H7 (cell line): ENCODE data around the gene GMIP. TPM values are rescaled to one million over a fixed set of nuclear protein-coding genes. Genes with fewer than 3 reads are reported as not detected.

Source experiments
- DNase-seq: peaks from one replicate; pipeline ENCODE4 v3.0.0; 2012
- H3K27me3 ChIP-seq: 2 replicates; pipeline ENCODE4 v1.6.0; 2011; ENCODE audit warnings: mild to moderate bottlenecking, low read length; ENCODE audit not compliant: control insufficient read depth, insufficient read depth
- H3K36me3 ChIP-seq: replicated peaks from 2 replicates; pipeline ENCODE4 v1.5.1; 2011; ENCODE audit warnings: low read length; ENCODE audit not compliant: control insufficient read depth, insufficient read depth
- H3K4me3 ChIP-seq: 2 replicates; pipeline ENCODE4 v1.5.1; 2011; ENCODE audit warnings: low read depth, mild to moderate bottlenecking, control low read depth, low read length, moderate library complexity; ENCODE audit not compliant: insufficient read depth
- total RNA-seq: library from RNA; depleted of rRNA; stranded (reverse); fragments of >200 nt; shearing (Covaris generic); gene quantifications from 2 replicates; pipeline ENCODE4 v1.2.3, GENCODE V29; 2014; rRNA removed

Gene GMIP
- total RNA-seq, 1 experiment from 2014 or later = 6.6 TPM

DNA sequence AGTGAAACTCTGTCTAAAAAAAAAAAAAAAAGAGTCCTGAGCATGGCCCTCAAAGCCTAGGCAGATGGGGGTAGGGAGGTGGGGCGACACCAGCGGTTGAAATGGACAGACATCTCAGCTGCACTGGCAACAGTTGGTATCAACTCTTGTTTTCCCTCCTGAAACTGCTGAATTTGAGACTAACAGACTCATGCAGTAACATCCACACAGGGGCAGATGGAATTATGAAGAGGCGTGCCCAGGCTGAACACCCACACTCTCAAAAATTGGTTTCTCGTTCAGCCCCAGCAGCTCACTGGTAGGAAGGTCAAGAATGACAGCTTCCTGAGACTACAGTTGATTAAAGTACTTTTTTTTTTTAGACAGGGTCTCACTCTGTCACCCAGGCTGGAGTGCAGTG is 49.1 kb downstream of the GMIP start:
- H3K4me3 ChIP-seq = no peak overlapping the region
- no peaks in the 10 kb centered on the region for H3K27me3 ChIP-seq
- no peaks in the 10 kb centered on the region for H3K36me3 ChIP-seq
- no peak for DNase-seq

DNA sequence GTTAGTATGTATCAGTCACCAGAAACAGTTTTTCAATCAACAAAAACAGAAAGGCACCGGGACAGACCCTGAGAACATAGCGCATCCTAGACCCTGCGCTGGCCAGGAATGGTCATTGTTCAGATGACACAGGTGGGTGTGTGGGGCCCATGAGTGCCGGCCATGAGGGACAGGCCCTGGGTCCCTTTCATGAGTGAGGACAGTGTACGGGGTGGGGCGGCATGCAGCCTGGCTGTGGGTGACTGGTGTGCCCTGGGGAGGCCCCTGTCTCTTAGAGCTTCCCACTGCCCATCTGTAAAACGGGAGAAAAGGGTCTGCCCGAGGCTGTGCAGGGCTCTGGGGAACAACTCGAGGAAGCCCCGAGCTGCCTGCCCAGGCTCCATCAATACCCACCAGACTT is 50.8 kb downstream of the GMIP start:
- Histone ChIP-seq H3K4me3 (no peak overlapping the region), H3K36me3 (no peaks in the 10 kb centered on the region), H3K27me3 (no peaks in the 10 kb centered on the region)
- DNase-seq = no peak

DNA sequence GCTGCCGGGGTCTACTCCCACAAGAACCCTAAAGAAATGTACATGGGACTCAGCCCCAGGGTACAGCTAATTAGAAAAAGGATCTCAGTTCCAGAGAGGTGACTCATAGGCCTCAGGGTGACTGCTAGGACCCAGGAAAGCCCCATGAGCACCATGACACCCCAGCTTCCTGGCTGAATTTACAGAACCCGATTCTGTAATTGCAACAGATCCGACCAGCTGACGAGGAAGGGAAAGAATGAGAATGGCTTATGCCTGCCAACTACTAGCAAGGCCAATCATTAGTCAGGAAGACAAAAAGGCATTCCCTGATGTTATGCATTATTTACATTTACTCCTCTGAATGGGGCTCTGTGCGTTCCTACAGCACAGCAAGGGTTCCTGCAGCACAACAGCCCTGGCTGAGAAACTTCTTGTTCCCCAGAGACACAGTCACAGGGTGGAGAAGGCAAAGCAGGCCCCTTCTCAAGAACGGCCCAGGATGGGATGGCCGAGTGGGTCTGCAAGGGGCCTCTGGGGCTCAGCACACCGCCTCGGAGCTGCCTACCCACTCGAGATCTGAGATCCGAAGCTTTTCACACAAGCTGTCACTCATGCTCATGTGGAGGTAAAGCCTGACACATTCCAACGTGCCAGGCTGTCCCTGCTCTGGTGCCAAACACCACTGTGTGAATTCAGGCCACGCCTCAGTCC is 52.2 kb downstream of the GMIP start:
- no peaks in the 10 kb centered on the region for H3K27me3 ChIP-seq
- no peaks in the 10 kb centered on the region for H3K36me3 ChIP-seq
- peak; percentile 73 for DNase-seq
- H3K4me3 ChIP-seq = no peak overlapping the region

DNA sequence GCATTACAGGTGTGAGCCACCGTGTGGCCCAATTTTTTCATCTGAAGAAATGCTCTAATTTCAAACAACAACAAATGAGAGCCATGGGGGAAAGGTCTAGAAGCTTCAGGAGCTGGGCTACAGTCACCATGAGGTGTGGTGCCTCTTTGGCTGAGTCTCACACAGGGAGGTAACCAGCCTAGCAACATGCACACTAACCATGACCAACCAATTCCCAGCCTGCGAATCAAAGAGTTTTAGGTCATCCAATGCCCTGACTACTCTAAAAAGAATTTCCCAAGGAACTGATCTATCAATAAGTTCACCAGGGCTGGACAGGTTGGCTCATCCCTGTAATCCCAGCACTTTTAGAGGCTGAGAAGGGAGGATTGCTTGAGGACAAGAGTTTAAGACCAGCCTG is 54.9 kb downstream of the GMIP start:
- no peak for DNase-seq
- Histone ChIP-seq H3K4me3 (no peak overlapping the region), H3K27me3 (no peaks in the 10 kb centered on the region), H3K36me3 (no peaks in the 10 kb centered on the region)

DNA sequence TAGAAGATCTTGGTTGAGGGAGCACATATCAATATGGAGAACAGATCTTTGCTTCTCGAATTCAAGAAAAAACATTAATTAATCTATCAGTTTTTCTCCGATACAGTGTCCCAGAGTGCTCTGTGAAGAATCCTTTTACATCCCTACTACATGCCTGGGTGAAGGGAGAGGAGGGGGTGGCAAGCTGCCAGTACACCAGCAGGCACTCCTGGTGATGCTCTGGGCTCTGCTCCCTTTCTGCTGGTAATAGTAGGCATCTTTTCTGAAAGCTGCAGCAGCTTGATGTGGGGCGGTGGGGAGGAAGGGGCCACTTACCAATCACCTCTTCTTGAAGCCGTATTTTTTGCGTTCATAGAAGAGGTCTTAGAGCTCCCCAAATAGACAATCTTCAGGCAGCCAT is 55.7 kb downstream of the GMIP start:
- no peak overlapping the region for H3K4me3 ChIP-seq
- no peaks in the 10 kb centered on the region for H3K27me3 ChIP-seq
- no peak for DNase-seq
- H3K36me3 ChIP-seq = no peaks in the 10 kb centered on the region

DNA sequence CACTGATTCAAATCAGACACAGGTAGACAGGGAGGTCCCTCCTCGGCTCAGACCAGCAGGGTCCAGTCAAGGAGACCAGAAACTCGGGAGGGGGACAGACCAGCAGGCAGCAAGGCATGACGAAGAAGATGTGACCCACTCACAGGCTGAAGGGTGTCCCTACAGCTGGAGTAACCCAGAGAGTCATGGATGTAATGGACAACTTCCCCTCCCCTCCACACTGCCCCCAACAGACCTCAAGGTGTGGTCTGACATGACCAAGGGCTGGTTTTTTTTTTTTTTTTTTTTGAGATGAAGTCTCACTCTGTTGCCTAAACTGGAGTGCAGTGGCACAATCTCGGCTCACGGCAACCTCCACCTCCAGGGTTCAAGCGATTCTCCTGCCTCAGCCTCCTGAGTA is 59.1 kb downstream of the GMIP start:
- no peak for DNase-seq
- no peak overlapping the region for H3K4me3 ChIP-seq
- no peaks in the 10 kb centered on the region for H3K36me3 ChIP-seq
- H3K27me3 ChIP-seq = no peaks in the 10 kb centered on the region

DNA sequence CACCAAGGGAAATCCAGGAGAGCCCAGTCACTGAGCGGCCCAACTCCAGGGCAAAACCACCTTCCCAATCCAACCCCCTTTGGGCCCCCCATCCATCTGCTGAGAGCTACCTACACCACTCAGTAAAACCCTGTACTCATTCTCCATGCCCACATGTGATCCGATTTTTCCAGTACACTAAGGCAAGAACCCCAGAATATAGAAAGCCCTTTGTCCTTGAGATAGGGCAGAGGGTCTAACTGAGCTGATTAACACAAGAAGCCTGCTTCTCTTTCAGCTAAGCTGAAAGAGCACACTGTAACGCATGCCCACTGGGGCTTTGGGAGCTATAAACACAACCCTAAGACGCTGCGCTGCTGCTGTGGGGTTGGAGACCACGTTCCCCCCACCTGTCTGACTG is 61.0 kb downstream of the GMIP start:
- no peak overlapping the region for H3K4me3 ChIP-seq
- no peak for DNase-seq
- no peaks in the 10 kb centered on the region for H3K27me3 ChIP-seq
- no peaks in the 10 kb centered on the region for H3K36me3 ChIP-seq

DNA sequence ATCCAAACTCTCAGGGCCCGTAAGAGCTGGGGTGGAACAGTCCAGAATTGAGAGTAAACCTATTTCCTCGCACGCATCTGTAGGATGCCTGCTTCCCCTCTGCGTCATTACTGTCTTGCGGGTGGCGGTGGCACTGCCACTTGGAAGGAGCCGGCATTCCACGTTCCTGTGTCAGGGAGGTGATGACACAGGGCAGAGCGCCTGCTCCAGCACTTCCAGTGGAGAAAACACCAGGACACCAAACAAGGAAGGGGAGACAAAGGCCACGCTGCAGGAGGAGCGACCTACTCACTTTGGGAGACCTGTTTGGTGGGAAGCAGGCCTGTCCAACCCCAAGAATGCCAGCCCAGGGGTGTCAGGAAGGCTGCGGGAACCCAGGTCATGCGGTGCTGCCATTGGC is 62.1 kb downstream of the GMIP start:
- DNase-seq = no peak
- no peak overlapping the region for H3K4me3 ChIP-seq
- H3K27me3 ChIP-seq = no peaks in the 10 kb centered on the region
- H3K36me3 ChIP-seq = no peaks in the 10 kb centered on the region

DNA sequence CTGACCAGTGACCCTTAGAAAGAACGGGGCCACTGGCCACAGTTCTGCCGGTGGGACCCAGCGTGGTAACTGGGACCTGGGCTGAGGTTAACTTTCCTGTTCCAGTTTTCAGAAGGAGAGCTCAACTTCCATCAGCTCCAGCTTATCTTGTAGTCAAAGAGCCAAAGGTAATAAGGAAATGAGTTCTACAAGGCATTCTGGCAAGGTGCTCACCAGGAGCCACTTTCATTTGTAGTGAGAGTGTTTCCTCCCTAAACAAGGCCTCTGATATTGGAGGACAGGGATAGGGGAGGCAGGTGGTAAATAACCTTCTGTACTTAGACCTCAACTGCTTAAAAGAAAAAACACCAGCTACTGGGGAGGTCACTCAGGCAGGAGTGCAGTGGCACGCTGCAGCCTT is 63.0 kb downstream of the GMIP start:
- Histone ChIP-seq H3K27me3 (no peaks in the 10 kb centered on the region), H3K36me3 (no peaks in the 10 kb centered on the region), H3K4me3 (no peak overlapping the region)
- no peak for DNase-seq

DNA sequence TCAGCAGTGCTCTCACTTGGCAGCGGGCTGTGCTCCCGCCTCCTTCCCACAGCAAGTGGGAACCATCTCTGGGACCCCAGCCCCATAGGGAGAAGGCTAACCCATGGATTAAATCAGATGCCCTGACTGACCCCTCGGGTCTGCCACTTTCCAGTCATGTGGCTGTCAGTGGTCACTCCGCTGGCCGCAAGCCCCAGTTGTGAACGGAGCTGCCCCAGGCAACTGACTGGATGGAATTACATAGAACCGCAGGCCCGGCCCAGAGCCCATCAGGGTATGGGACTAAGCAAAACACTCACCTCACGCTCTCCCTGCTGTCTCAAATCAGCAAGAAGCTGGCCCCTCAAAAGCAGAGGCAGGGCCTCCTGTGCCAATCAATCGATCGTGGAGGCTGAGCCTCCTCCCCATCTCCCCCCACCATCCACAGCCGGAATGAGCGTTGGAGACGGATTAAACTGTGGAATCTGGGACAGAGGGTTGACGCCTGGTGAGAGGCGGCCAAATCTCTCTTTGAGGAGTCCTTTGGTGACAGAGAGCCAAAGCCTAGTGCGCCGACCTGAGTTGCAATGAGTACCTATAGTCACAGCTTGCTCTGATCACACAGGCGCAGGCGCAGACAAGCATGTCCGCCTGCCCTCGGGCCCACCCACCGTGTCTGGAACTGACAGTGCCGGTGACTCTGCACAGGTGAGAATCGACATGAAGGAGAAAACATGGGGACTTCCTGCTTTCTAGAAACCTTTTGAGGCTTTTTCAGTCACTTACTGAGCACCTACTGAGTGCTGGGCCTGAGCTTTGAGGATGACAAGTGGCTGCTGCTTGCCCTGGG is 63.7 kb downstream of the GMIP start:
- no peak overlapping the region for H3K4me3 ChIP-seq
- DNase-seq = no peak
- no peaks in the 10 kb centered on the region for H3K27me3 ChIP-seq
- H3K36me3 ChIP-seq = no peaks in the 10 kb centered on the region

Other genes starting within 250 kb of the GMIP start
- 104 and 130 TPM in 2 replicates for gene GATAD2A, start 238.0 kb downstream of the GMIP start, total RNA-seq
- 4.7 and 9.8 TPM in 2 replicates for gene TSSK6, start 128.1 kb downstream of the GMIP start, total RNA-seq
- 249 and 291 TPM in 2 replicates for gene NDUFA13, start 127.4 kb downstream of the GMIP start, total RNA-seq
- gene YJEFN3, start 114.7 kb downstream of the GMIP start, total RNA-seq = 0.74 and 1.2 TPM in 2 replicates
- gene CILP2, start 105.4 kb downstream of the GMIP start, total RNA-seq = 4.4 and 7.0 TPM in 2 replicates
- 0.94 and 2.7 TPM in 2 replicates for gene PBX4, start 25.0 kb downstream of the GMIP start, total RNA-seq
- gene LPAR2, start 15.4 kb downstream of the GMIP start, total RNA-seq = 44.0 and 45.0 TPM in 2 replicates
- gene ATP13A1, start 20.0 kb upstream of the GMIP start, total RNA-seq = 36.2 and 40.6 TPM in 2 replicates
- 24.1 and 24.9 TPM in 2 replicates for gene ZNF101, start 25.2 kb upstream of the GMIP start, total RNA-seq
- gene ZNF14, start 89.5 kb upstream of the GMIP start, total RNA-seq = 2.3 and 4.3 TPM in 2 replicates
- 0.04 and 0.07 TPM in 2 replicates for gene ZNF506, start 178.1 kb upstream of the GMIP start, total RNA-seq
- not detected in 2 replicates for gene ZNF253, start 222.2 kb upstream of the GMIP start, total RNA-seq